Fibroblast of lung (primary cell): ENCODE data around the gene HAO1. TPM values are rescaled to one million over a fixed set of nuclear protein-coding genes. Genes with fewer than 3 reads are reported as not detected.

Source experiments
- DNase-seq, 2 donors: peaks; one replicate each; pipeline versions ENCODE4 v3.0.0 to v3.0.0-alpha.2; 2010; ENCODE audit warnings: low read depth in 2 of 2
- H2AFZ ChIP-seq: 2 replicates; pipeline ENCODE4 v1.5.1; 2012; ENCODE audit warnings: low read length, control low read depth, inconsistent platforms
- H3K27ac ChIP-seq: 2 replicates; pipeline ENCODE4 v1.5.1; 2011; ENCODE audit warnings: low read length, control low read depth; ENCODE audit not compliant: insufficient read depth
- H3K27me3 ChIP-seq: 2 replicates; pipeline ENCODE4 v1.5.1; 2011; ENCODE audit warnings: mild to moderate bottlenecking, low read length; ENCODE audit not compliant: control insufficient read depth, insufficient read depth
- H3K36me3 ChIP-seq: 2 replicates; pipeline ENCODE4 v1.5.1; 2011; ENCODE audit warnings: low read length; ENCODE audit not compliant: control insufficient read depth, insufficient read depth
- H3K4me1 ChIP-seq: 2 replicates; pipeline ENCODE4 v1.5.1; 2011; ENCODE audit warnings: low read length; ENCODE audit not compliant: control insufficient read depth, insufficient read depth; ENCODE audit errors: extremely low read depth
- H3K4me2 ChIP-seq: 2 replicates; pipeline ENCODE4 v1.5.1; 2011; ENCODE audit warnings: low read length, control low read depth; ENCODE audit not compliant: insufficient read depth; ENCODE audit errors: extremely low read depth
- H3K4me3 ChIP-seq, 4 experiments: fragments of 200-600 bp in 1 of 4; sonication (generic) in 1 of 4; replicated peaks in 1 of 4; 2 replicates each; pipeline ENCODE4 v1.5.1; 2011 to 2016; ENCODE audit warnings: low read length in 4 of 4, low read depth in 3 of 4, mild to moderate bottlenecking in 3 of 4, control low read depth in 2 of 4, inconsistent platforms in 1 of 4, mixed read lengths in 1 of 4; ENCODE audit not compliant: insufficient read depth in 1 of 4; ENCODE audit errors: control extremely low read depth in 1 of 4
- H3K79me2 ChIP-seq: 2 replicates; pipeline ENCODE4 v1.5.1; 2012; ENCODE audit warnings: mild to moderate bottlenecking, low read length, inconsistent platforms; ENCODE audit not compliant: control insufficient read depth, insufficient read depth
- H3K9ac ChIP-seq: 2 replicates; pipeline ENCODE4 v1.5.1; 2011; ENCODE audit warnings: mild to moderate bottlenecking, low read length, control low read depth; ENCODE audit not compliant: insufficient read depth
- H3K9me3 ChIP-seq: 2 replicates; pipeline ENCODE4 v1.5.1; 2012; ENCODE audit warnings: low read depth, low read length; ENCODE audit not compliant: control insufficient read depth, insufficient read depth
- H4K20me1 ChIP-seq: 2 replicates; pipeline ENCODE4 v1.5.1; 2011; ENCODE audit warnings: low read length; ENCODE audit not compliant: control insufficient read depth, insufficient read depth; ENCODE audit errors: extremely low read depth
- EZH2 ChIP-seq: IDR thresholded peaks from 2 replicates; pipeline ENCODE4 v1.5.1; 2012; ENCODE audit warnings: low read length, control low read depth, mild to moderate bottlenecking; ENCODE audit errors: missing control alignments
- polyA plus RNA-seq, 2 donors: library from polyadenylated mRNA; depleted of rRNA in 1 of 2; stranded (reverse) in 1 of 2; unstranded in 1 of 2; fragments of >200 nt; gene quantifications; 2 replicates each; pipeline ENCODE4 v1.2.1, GENCODE V29; 2011 to 2012; ENCODE audit warnings: missing spikeins in 1 of 2
- total RNA-seq: library from RNA; depleted of rRNA; stranded (reverse); fragments of >200 nt; gene quantifications from 2 replicates; pipeline ENCODE4 v1.2.1, GENCODE V29; 2014
- TF ChIP-seq, protein P1 (sequence below), 2 donors: IDR thresholded peaks in 1 of 2; conservative IDR thresholded peaks in 1 of 2; 1 replicate in 1 of 2; 2 replicates in 1 of 2; pipeline ENCODE4 v1.5.1; 2011 to 2012; ENCODE audit warnings: low read length in 2 of 2, control low read depth in 1 of 2, inconsistent platforms in 1 of 2, low read depth in 1 of 2, mild to moderate bottlenecking in 1 of 2

Gene HAO1
- total and polyA plus RNA-seq, 2 donors (not counting 1 experiment from before 2014, with no cell fraction given), result not detected

GRCh38 chr20:7883309-7883708 is 56.9 kb downstream of the HAO1 start:
- Histone ChIP-seq H3K4me1 (peaks cover 3% of the 10 kb centered on the region), H3K9ac (no peak overlapping the region), H3K27me3 (no peaks in the 10 kb centered on the region), H3K36me3 (no peaks in the 10 kb centered on the region), H3K27ac (no peak overlapping the region), H3K79me2 (no peaks in the 10 kb centered on the region), H3K4me3 (no peak overlapping the region), H2AFZ (no peak overlapping the region), H3K4me2 (no peak overlapping the region), H3K9me3 (no peaks in the 10 kb centered on the region), H4K20me1 (no peaks in the 10 kb centered on the region)
- TF ChIP-seq, protein P1, sequence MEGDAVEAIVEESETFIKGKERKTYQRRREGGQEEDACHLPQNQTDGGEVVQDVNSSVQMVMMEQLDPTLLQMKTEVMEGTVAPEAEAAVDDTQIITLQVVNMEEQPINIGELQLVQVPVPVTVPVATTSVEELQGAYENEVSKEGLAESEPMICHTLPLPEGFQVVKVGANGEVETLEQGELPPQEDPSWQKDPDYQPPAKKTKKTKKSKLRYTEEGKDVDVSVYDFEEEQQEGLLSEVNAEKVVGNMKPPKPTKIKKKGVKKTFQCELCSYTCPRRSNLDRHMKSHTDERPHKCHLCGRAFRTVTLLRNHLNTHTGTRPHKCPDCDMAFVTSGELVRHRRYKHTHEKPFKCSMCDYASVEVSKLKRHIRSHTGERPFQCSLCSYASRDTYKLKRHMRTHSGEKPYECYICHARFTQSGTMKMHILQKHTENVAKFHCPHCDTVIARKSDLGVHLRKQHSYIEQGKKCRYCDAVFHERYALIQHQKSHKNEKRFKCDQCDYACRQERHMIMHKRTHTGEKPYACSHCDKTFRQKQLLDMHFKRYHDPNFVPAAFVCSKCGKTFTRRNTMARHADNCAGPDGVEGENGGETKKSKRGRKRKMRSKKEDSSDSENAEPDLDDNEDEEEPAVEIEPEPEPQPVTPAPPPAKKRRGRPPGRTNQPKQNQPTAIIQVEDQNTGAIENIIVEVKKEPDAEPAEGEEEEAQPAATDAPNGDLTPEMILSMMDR (conservative IDR thresholded peaks at IDR 0.05 in 1 of 2, IDR thresholded peaks at IDR 0.05 in 1 of 2; ENCODE audit: low read depth in 1 of 2, low read length in 2 of 2), result no peak
- TF ChIP-seq EZH2, result no peak
- DNase-seq, result no peak

GRCh38 chr20:7882076-7882475 is 58.2 kb downstream of the HAO1 start:
- no peaks in the 10 kb centered on the region for H4K20me1 ChIP-seq

DNA sequence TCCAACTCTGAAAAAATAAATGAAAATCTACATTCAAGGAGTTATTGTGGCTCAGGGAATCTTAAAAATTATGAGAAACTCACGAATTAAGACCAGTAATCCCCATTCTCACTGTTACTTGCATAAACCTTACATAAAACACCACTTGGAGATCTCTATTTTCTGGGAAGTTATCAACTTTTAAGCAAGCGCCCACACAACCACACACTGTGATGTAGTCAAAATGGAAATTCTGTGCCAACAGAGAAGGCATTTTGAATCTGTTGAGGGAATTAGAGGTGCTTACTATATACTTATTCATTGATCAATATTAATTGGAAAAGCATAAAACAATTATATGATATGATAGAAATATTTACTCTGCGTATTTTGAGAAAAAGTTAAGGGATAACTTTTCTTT is 58.7 kb downstream of the HAO1 start:
- Histone ChIP-seq H3K79me2 (no peaks in the 10 kb centered on the region), H3K27ac (no peak overlapping the region), H3K9ac (no peak overlapping the region), H3K4me1 (peaks cover 3% of the 10 kb centered on the region), H3K4me3 (no peak overlapping the region), H3K4me2 (no peak overlapping the region), H4K20me1 (no peaks in the 10 kb centered on the region), H3K9me3 (no peaks in the 10 kb centered on the region), H3K27me3 (no peaks in the 10 kb centered on the region), H2AFZ (no peak overlapping the region), H3K36me3 (no peaks in the 10 kb centered on the region)
- DNase-seq, result no peak
- TF ChIP-seq, protein P1 (conservative IDR thresholded peaks at IDR 0.05 in 1 of 2, IDR thresholded peaks at IDR 0.05 in 1 of 2; ENCODE audit: low read depth in 1 of 2, low read length in 2 of 2), result no peak
- TF ChIP-seq EZH2, result no peak

More at GRCh38 chr20:7882076-7882475, 58.2 kb downstream of the HAO1 start:
- Histone ChIP-seq H3K9ac (no peak overlapping the region), H3K9me3 (no peaks in the 10 kb centered on the region), H3K4me2 (no peak overlapping the region), H3K27ac (no peak overlapping the region), H3K27me3 (no peaks in the 10 kb centered on the region), H3K4me1 (peaks cover 3% of the 10 kb centered on the region), H3K36me3 (no peaks in the 10 kb centered on the region), H3K79me2 (no peaks in the 10 kb centered on the region), H3K4me3 (no peak overlapping the region), H2AFZ (no peak overlapping the region)
- DNase-seq, result no peak
- TF ChIP-seq EZH2, result no peak
- TF ChIP-seq, protein P1 (conservative IDR thresholded peaks at IDR 0.05 in 1 of 2, IDR thresholded peaks at IDR 0.05 in 1 of 2; ENCODE audit: low read depth in 1 of 2, low read length in 2 of 2), result no peak
